Measurements from ENCODE around the gene PLEKHG2. TPM values are rescaled to one million over a fixed set of nuclear protein-coding genes. Genes with fewer than 3 reads are reported as not detected.
A peak's percentile ranks its signal among the peaks of the same experiment; 100 is the strongest.

PLEKHG2 gene
- total and polyA plus RNA-seq, 4 donors, result 2.1 to 4.5 (median 3.0) TPM

DNA sequence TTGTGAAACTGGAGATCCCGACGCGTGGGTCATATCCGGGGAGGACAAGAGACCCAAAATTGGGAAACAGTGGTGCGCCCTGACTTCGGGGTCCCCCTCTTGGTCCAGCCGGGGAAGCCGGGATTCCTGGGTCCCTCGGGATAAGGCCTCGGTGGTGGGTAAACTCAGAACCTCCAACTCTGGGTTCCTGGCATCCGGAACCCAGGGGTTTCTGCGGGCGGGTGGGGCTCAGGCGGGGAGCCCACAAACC, 5.1 kb upstream of the PLEKHG2 start:
- DNase-seq (ENCODE audit: low spot score), result no peak
- peaks cover 0 to 9% (median 0%) of the 10 kb centered on the region in 4 donors for H3K36me3 ChIP-seq (ENCODE audit: control insufficient read depth in 4 of 4, insufficient read depth in 3 of 4, low read depth in 1 of 4, low read length in 3 of 4)
- no peaks in the 10 kb centered on the region for H3K9me3 ChIP-seq (ENCODE audit: control insufficient read depth in 4 of 4, low read length in 3 of 4)
- H3K27me3 ChIP-seq (ENCODE audit: control insufficient read depth in 4 of 4, insufficient read depth in 4 of 4, low read length in 3 of 4), result no peaks in the 10 kb centered on the region
- peaks cover 7 to 25% (median 13%) of the 10 kb centered on the region in 4 donors for H3K4me1 ChIP-seq (ENCODE audit: control insufficient read depth in 4 of 4, insufficient read depth in 4 of 4, low read length in 3 of 4)
- H3K27ac ChIP-seq (ENCODE audit: low read depth in 1 of 2, low read length in 2 of 2), result peak overlapping the region; percentile 89 to 95
- peak overlapping the region; percentile 89 to 95 (median 94) for H3K4me3 ChIP-seq (ENCODE audit: low read depth in 1 of 3, low read length in 3 of 3)
- TF ChIP-seq NR2F2 (IDR thresholded peaks at IDR 0.05) (no peak), HNF4G (IDR thresholded peaks at IDR 0.05) (no peak), CTCF (IDR thresholded peaks at IDR 0.05; ENCODE audit: low read depth, low read length, missing input control) (no peak), JUND (IDR thresholded peaks at IDR 0.05) (no peak)
- under 1% methylated on average over 14 of the region's 14 CpGs for WGBS
- peak overlapping the region; percentile 98 to 99 for H3K9ac ChIP-seq (ENCODE audit: low read depth in 1 of 2, low read length in 2 of 2)

DNA sequence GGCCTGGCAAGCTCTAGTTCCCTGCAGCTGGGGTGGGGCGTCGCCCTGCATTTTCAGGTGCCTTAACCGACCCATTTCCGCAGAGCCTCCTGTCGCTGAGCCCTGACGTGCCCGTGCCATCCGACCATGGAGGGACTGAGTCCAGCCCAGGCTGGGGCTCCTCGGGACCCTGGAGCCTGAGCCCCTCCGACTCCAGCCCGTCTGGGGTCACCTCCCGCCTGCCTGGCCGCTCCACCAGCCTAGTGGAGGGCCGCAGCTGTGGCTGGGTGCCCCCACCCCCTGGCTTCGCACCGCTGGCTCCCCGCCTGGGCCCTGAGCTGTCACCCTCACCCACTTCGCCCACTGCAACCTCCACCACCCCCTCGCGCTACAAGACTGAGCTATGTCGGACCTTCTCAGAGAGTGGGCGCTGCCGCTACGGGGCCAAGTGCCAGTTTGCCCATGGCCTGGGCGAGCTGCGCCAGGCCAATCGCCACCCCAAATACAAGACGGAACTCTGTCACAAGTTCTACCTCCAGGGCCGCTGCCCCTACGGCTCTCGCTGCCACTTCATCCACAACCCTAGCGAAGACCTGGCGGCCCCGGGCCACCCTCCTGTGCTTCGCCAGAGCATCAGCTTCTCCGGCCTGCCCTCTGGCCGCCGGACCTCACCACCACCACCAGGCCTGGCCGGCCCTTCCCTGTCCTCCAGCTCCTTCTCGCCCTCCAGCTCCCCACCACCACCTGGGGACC, 4.6 kb upstream of the PLEKHG2 start:
- peaks cover 0 to 9% (median 0%) of the 10 kb centered on the region in 4 donors for H3K36me3 ChIP-seq (ENCODE audit: control insufficient read depth in 4 of 4, insufficient read depth in 3 of 4, low read depth in 1 of 4, low read length in 3 of 4)
- H3K27ac ChIP-seq (ENCODE audit: low read depth in 1 of 2, low read length in 2 of 2), result peak overlapping the region; percentile 89 to 95
- TF ChIP-seq RXRA (IDR thresholded peaks at IDR 0.05) (peak in 1 of 2 donors; percentile 5), NR2F2 (IDR thresholded peaks at IDR 0.05) (peak; percentile 3), SP1 (IDR thresholded peaks at IDR 0.05) (no peak)
- peak overlapping the region; percentile 98 to 99 for H3K9ac ChIP-seq (ENCODE audit: low read depth in 1 of 2, low read length in 2 of 2)
- peaks cover 7 to 28% (median 12%) of the 10 kb centered on the region in 4 donors for H3K4me1 ChIP-seq (ENCODE audit: control insufficient read depth in 4 of 4, insufficient read depth in 4 of 4, low read length in 3 of 4)
- H3K9me3 ChIP-seq (ENCODE audit: control insufficient read depth in 4 of 4, low read length in 3 of 4), result no peaks in the 10 kb centered on the region
- no peak for DNase-seq (ENCODE audit: low spot score)
- 5% methylated on average over 40 of the region's 40 CpGs for WGBS
- peak overlapping the region; percentile 89 to 95 (median 94) for H3K4me3 ChIP-seq (ENCODE audit: low read depth in 1 of 3, low read length in 3 of 3)
- H3K27me3 ChIP-seq (ENCODE audit: control insufficient read depth in 4 of 4, insufficient read depth in 4 of 4, low read length in 3 of 4), result no peaks in the 10 kb centered on the region

GRCh38 chr19:39408392-39409207, 3.9 kb upstream of the PLEKHG2 start:
- 11% methylated on average over 20 of the region's 20 CpGs for WGBS
- TF ChIP-seq FOXA1 (IDR thresholded peaks at IDR 0.05) (no peak), MAX (IDR thresholded peaks at IDR 0.05) (no peak), CTCF (IDR thresholded peaks at IDR 0.05; ENCODE audit: low read depth, low read length, missing input control) (peak; percentile 1), REST (IDR thresholded peaks at IDR 0.05) (no peak)
- Histone ChIP-seq H3K9me3 (ENCODE audit: control insufficient read depth in 4 of 4, low read length in 3 of 4) (no peaks in the 10 kb centered on the region), H3K27ac (ENCODE audit: low read depth in 1 of 2, low read length in 2 of 2) (peak overlapping the region; percentile 89 to 95), H3K9ac (ENCODE audit: low read depth in 1 of 2, low read length in 2 of 2) (peak overlapping the region; percentile 98 to 99), H3K4me3 (ENCODE audit: low read depth in 1 of 3, low read length in 3 of 3) (peak overlapping the region; percentile 89 to 95 (median 94)), H3K4me1 (ENCODE audit: control insufficient read depth in 4 of 4, insufficient read depth in 4 of 4, low read length in 3 of 4) (peaks cover 10 to 29% (median 12%) of the 10 kb centered on the region in 4 donors), H3K27me3 (ENCODE audit: control insufficient read depth in 4 of 4, insufficient read depth in 4 of 4, low read length in 3 of 4) (no peaks in the 10 kb centered on the region), H3K36me3 (ENCODE audit: control insufficient read depth in 4 of 4, insufficient read depth in 3 of 4, low read depth in 1 of 4, low read length in 3 of 4) (peaks cover 0 to 9% (median 0%) of the 10 kb centered on the region in 4 donors)
- no peak for DNase-seq (ENCODE audit: low spot score)
